A549 (cell line): ENCODE measurements around the gene PRDM10. TPM values are rescaled to one million over a fixed set of nuclear protein-coding genes. Genes with fewer than 3 reads are reported as not detected.
"Not testable (repeated sequence)": the region's sequence is repeated elsewhere in the genome, so short reads cannot be mapped to it uniquely, and the experiment has no call there.

Experiments used
- ATAC-seq, 2 experiments: fragments of 200-7000 bp in 1 of 2; fragments of >200 bp in 1 of 2; cut with Nextera tagmentation in 1 of 2; cut with Tn5 transposase in 1 of 2; 3 replicates each; pipeline versions ENCODE4 v1.8.0 to v1.9.1; 2018 to 2020; ENCODE audit warnings: mild to moderate bottlenecking in 1 of 2, moderate library complexity in 1 of 2
- CTCF ChIA-PET: fragments of 300-600 bp; sonication (Branson Sonifier 250); formaldehyde crosslinking; extraction: SDS; loops from one replicate; lab custom pipeline; 2021; ENCODE audit warnings: antibody characterized with exemption, inconsistent platforms; lab: Yijun Ruan, JAX
- POLR2A ChIA-PET: fragments of 350-600 bp; formaldehyde crosslinking; extraction: SDS; loops from one replicate; lab custom pipeline; 2021; ENCODE audit warnings: antibody characterized with exemption, inconsistent platforms; lab: Yijun Ruan, JAX
- DNase-seq, 2 experiments: peaks; one replicate each; pipeline versions ENCODE4 v3.0.0 to v3.0.0-alpha.2; 2011 to 2016; ENCODE audit warnings: low read depth in 1 of 2, low spot score in 1 of 2
- FAIRE-seq: peaks from 2 replicates; lab custom pipeline; 2011; peaks lifted over from hg19 to GRCh38; lab: Jason Lieb, UNC
- H3K27ac ChIP-seq, 2 experiments: fragments of >200 bp; sonication (Bioruptor Twin); formaldehyde crosslinking; 3 replicates each; pipeline ENCODE4 v1.5.1; 2016 to 2017
- H3K4me1 ChIP-seq: fragments of >200 bp; sonication (Bioruptor Twin); formaldehyde crosslinking; 3 replicates; pipeline ENCODE4 v1.6.1; 2016
- H3K4me2 ChIP-seq: fragments of >200 bp; sonication (Bioruptor Twin); formaldehyde crosslinking; 3 replicates; pipeline ENCODE4 v1.6.1; 2016
- H3K4me3 ChIP-seq: fragments of >200 bp; sonication (Bioruptor Twin); formaldehyde crosslinking; 3 replicates; pipeline ENCODE4 v1.5.1; 2016
- H3K9me3 ChIP-seq: fragments of >200 bp; sonication (Bioruptor Twin); formaldehyde crosslinking; 3 replicates; pipeline ENCODE4 v1.6.1; 2016
- CEBPB ChIP-seq, 2 experiments: fragments of >200 bp in 1 of 2; sonication (Bioruptor Twin) in 1 of 2; formaldehyde crosslinking in 1 of 2; IDR thresholded peaks; 2 replicates each; pipeline ENCODE4 v1.6.1; 2012 to 2016
- CHD2 ChIP-seq: fragments of 150-350 bp; IDR thresholded peaks from 2 replicates; pipeline ENCODE4 v1.6.1; 2014; ENCODE audit warnings: low read length; ENCODE audit not compliant: partially characterized antibody
- E2F6 ChIP-seq: IDR thresholded peaks from 2 replicates; pipeline ENCODE4 v1.6.1; 2012; ENCODE audit warnings: low read depth, borderline replicate concordance
- HES2 ChIP-seq: fragments of >200 bp; sonication (Bioruptor Twin); formaldehyde crosslinking; IDR thresholded peaks from 2 replicates; pipeline ENCODE4 v1.6.1; 2016
- HOXB13 ChIP-seq: fragments of 250-450 bp; sonication (Bioruptor Pico); IDR thresholded peaks from 2 replicates; pipeline ENCODE4 v1.5.0; 2020; ENCODE audit warnings: low read depth, mild to moderate bottlenecking, moderate library complexity
- KDM1A ChIP-seq: fragments of 200-600 bp; sonication (generic); IDR thresholded peaks from 2 replicates; pipeline ENCODE4 v1.6.1; 2016; ENCODE audit warnings: low read depth, mild to moderate bottlenecking
- MAZ ChIP-seq: fragments of 150-350 bp; IDR thresholded peaks from 2 replicates; pipeline ENCODE4 v1.6.1; 2014; ENCODE audit warnings: antibody characterized with exemption, low read depth, low read length, borderline replicate concordance
- NFE2L2 ChIP-seq: fragments of 150-350 bp; conservative IDR thresholded peaks from 2 replicates; pipeline ENCODE4 v1.6.1; 2014; ENCODE audit warnings: low read length
- NPAS2 ChIP-seq: fragments of 250-450 bp; sonication (Bioruptor Pico); IDR thresholded peaks from 2 replicates; pipeline ENCODE4 v1.8.0; 2022; ENCODE audit warnings: mild to moderate bottlenecking, moderate library complexity, borderline replicate concordance
- PBX3 ChIP-seq: IDR thresholded peaks from 2 replicates; pipeline ENCODE4 v1.6.1; 2012
- POLR2AphosphoS2 ChIP-seq: conservative IDR thresholded peaks from 2 replicates; pipeline ENCODE4 v1.6.1; 2012; ENCODE audit warnings: low read length, improper control_type of control experiment, inconsistent platforms
- RAD21 ChIP-seq, 2 experiments: fragments of >200 bp in 1 of 2; sonication (Bioruptor Twin) in 1 of 2; formaldehyde crosslinking in 1 of 2; IDR thresholded peaks in 1 of 2; conservative IDR thresholded peaks in 1 of 2; 2 replicates in 1 of 2; 3 replicates in 1 of 2; pipeline ENCODE4 v1.6.1; 2012 to 2018; ENCODE audit warnings: inconsistent platforms in 1 of 2
- RCOR1 ChIP-seq: fragments of 150-350 bp; IDR thresholded peaks from 2 replicates; pipeline ENCODE4 v1.6.1; 2014; ENCODE audit warnings: antibody characterized with exemption, low read length, low read depth
- RFX5 ChIP-seq: fragments of 450-650 bp; IDR thresholded peaks from 2 replicates; pipeline ENCODE4 v1.7.1; 2014; ENCODE audit warnings: antibody characterized with exemption, mild to moderate bottlenecking, moderate library complexity
- SMC3 ChIP-seq: fragments of >200 bp; sonication (Bioruptor Twin); formaldehyde crosslinking; IDR thresholded peaks from 3 replicates; pipeline ENCODE4 v1.6.1; 2018; ENCODE audit warnings: inconsistent platforms
- TP53 ChIP-seq: fragments of 250-450 bp; sonication (Bioruptor Pico); IDR thresholded peaks from 2 replicates; pipeline ENCODE4 v1.5.0; 2021; ENCODE audit warnings: mild to moderate bottlenecking, moderate library complexity
- ZFP36 ChIP-seq: fragments of 450-650 bp; IDR thresholded peaks from 2 replicates; pipeline ENCODE4 v1.6.1; 2014; ENCODE audit warnings: borderline replicate concordance; ENCODE audit not compliant: partially characterized antibody
- WGBS: methylation state at CpG from one replicate; pipeline ENCODE4 v1.1.6; 2017; ENCODE audit errors: missing lambda C conversion rate; 5-methylcytosine and 5-hydroxymethylcytosine counted together
- polyA plus RNA-seq, 4 experiments: library from polyadenylated mRNA; depleted of rRNA in 3 of 4; stranded (reverse); fragments of >200 nt; fragmentation: RNase III in 1 of 4; extraction: RNeasy Plus Mini Kit Qiagen cat#74134 plus additional on column Dnase treatment in 1 of 4; gene quantifications; 2 replicates in 3 of 4; 3 replicates in 1 of 4; pipeline ENCODE4 v1.2.3, GENCODE V29; 2011 to 2017
- TF ChIP-seq, protein P1 (sequence below): fragments of >200 bp; sonication (Bioruptor Twin); formaldehyde crosslinking; IDR thresholded peaks from 3 replicates; pipeline ENCODE4 v1.6.1; 2016
- TF ChIP-seq, protein P2 (sequence below): fragments of 200-600 bp; sonication (generic); IDR thresholded peaks from 2 replicates; pipeline ENCODE4 v1.6.1; 2016; ENCODE audit warnings: antibody characterized with exemption, mild to moderate bottlenecking, moderate library complexity
- TF ChIP-seq, protein P3 (sequence below): fragments of 450-650 bp; IDR thresholded peaks from 2 replicates; pipeline ENCODE4 v1.6.1; 2014; ENCODE audit warnings: antibody characterized with exemption
- TF ChIP-seq, protein P4 (sequence below): fragments of >200 bp; sonication (Bioruptor Twin); formaldehyde crosslinking; IDR thresholded peaks from 3 replicates; pipeline ENCODE4 v1.5.1; 2016

PRDM10 gene
- polyA plus RNA-seq, 2 of the 4 experiments (the other 2 are of a cell fraction): 3.1 to 4.0 TPM

DNA sequence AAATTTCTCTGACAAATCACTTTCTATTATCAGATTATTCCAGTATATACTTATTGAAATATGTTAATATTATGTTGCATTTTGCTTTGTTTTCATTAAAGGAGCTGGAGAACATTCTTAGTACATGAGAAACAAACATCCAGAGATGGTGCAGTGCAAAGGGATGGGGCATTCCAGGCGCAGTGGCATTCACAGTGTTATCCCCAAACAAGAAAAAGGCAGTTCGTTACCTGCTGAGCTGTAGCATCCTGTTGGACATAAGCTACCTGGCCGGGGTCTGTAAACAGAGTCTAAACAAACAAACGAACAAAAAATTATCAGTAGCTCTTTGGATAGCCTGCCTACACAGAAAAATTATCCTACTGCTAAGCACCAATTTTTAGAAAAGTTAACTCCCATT lies 47.4 kb downstream of the PRDM10 start:
- Histone ChIP-seq H3K9me3 (no peaks in the 10 kb centered on the region), H3K4me1 (peaks cover 7% of the 10 kb centered on the region), H3K4me3 (no peak overlapping the region), H3K27ac (no peak overlapping the region), H3K4me2 (no peak overlapping the region)
- POLR2A ChIA-PET: interaction anchor here (1.6 kb wide), 1 partner anchor 47 kb away, joined by 3 read pairs; the partner anchor contains the start of gene PRDM10
- TF ChIP-seq HOXB13 (CRISPR knock-in tag): no peak
- TF ChIP-seq KDM1A: no peak
- no peak for TF ChIP-seq HES2
- no peak for TF ChIP-seq CEBPB (IDR thresholded peaks at IDR 0.05)
- no peak for TF ChIP-seq SMC3
- TF ChIP-seq RCOR1: no peak
- TF ChIP-seq NFE2L2: no peak
- TF ChIP-seq NPAS2 (CRISPR knock-in tag): no peak
- TF ChIP-seq, protein P1, sequence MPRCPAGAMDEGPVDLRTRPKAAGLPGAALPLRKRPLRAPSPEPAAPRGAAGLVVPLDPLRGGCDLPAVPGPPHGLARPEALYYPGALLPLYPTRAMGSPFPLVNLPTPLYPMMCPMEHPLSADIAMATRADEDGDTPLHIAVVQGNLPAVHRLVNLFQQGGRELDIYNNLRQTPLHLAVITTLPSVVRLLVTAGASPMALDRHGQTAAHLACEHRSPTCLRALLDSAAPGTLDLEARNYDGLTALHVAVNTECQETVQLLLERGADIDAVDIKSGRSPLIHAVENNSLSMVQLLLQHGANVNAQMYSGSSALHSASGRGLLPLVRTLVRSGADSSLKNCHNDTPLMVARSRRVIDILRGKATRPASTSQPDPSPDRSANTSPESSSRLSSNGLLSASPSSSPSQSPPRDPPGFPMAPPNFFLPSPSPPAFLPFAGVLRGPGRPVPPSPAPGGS: no peak
- TF ChIP-seq, protein P2, sequence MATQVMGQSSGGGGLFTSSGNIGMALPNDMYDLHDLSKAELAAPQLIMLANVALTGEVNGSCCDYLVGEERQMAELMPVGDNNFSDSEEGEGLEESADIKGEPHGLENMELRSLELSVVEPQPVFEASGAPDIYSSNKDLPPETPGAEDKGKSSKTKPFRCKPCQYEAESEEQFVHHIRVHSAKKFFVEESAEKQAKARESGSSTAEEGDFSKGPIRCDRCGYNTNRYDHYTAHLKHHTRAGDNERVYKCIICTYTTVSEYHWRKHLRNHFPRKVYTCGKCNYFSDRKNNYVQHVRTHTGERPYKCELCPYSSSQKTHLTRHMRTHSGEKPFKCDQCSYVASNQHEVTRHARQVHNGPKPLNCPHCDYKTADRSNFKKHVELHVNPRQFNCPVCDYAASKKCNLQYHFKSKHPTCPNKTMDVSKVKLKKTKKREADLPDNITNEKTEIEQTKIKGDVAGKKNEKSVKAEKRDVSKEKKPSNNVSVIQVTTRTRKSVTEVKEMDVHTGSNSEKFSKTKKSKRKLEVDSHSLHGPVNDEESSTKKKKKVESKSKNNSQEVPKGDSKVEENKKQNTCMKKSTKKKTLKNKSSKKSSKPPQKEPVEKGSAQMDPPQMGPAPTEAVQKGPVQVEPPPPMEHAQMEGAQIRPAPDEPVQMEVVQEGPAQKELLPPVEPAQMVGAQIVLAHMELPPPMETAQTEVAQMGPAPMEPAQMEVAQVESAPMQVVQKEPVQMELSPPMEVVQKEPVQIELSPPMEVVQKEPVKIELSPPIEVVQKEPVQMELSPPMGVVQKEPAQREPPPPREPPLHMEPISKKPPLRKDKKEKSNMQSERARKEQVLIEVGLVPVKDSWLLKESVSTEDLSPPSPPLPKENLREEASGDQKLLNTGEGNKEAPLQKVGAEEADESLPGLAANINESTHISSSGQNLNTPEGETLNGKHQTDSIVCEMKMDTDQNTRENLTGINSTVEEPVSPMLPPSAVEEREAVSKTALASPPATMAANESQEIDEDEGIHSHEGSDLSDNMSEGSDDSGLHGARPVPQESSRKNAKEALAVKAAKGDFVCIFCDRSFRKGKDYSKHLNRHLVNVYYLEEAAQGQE: no peak
- TF ChIP-seq MAZ: no peak
- TF ChIP-seq, protein P3, sequence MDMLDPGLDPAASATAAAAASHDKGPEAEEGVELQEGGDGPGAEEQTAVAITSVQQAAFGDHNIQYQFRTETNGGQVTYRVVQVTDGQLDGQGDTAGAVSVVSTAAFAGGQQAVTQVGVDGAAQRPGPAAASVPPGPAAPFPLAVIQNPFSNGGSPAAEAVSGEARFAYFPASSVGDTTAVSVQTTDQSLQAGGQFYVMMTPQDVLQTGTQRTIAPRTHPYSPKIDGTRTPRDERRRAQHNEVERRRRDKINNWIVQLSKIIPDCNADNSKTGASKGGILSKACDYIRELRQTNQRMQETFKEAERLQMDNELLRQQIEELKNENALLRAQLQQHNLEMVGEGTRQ: no peak
- TF ChIP-seq RAD21 (conservative IDR thresholded peaks at IDR 0.05 in 1 of 2, IDR thresholded peaks at IDR 0.05 in 1 of 2): no peak
- FAIRE-seq: no peak
- WGBS: 81% methylated on average over 4 of the region's 4 CpGs
- no peak for ATAC-seq
- DNase-seq: no peak
- CTCF ChIA-PET: interaction anchor here (0.5 to 1.5 kb wide), 4 partner anchors 12 to 177 kb away, joined by 3 to 5 read pairs (median 4); no protein-coding TSS in a partner anchor

GRCh38 chr11:129954703-129955102 lies 47.9 kb downstream of the PRDM10 start:
- CTCF ChIA-PET: interaction anchor here (1.4 to 1.5 kb wide), 2 partner anchors 11 to 178 kb away, joined by 4 to 5 read pairs; no protein-coding TSS in a partner anchor
- POLR2A ChIA-PET: not testable (repeated sequence)
- 25% methylated on average over 1 of the region's 1 CpG for WGBS

DNA sequence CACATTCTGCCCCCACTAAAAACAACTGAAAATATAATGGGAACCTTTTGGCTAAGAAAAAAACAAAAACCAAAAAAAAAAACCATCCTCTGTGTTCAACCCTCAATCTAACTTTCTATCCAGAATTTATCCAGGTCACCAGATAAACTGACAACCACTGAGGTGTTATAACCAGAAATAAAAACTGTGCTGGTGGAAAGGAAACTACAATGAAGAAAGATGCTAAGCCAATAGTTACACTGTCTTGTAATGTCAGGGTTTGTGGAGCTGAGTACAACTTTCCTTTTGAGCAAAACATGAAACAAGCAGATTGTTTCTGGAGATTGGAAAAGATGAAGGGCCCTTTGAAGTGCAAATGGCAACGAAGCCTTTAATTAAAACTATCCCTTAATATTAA lies 50.8 kb downstream of the PRDM10 start:
- Histone ChIP-seq H3K4me3 (no peak overlapping the region), H3K9me3 (no peaks in the 10 kb centered on the region), H3K27ac (no peak overlapping the region), H3K4me2 (no peak overlapping the region), H3K4me1 (no peaks in the 10 kb centered on the region)
- FAIRE-seq (no peak), ATAC-seq (no peak), DNase-seq (no peak)
- WGBS: 67% methylated on average over 1 of the region's 1 CpG
- ChIA-PET CTCF (no interaction called here), POLR2A (no interaction called here)
- no peak for TF ChIP-seq PBX3
- no peak for TF ChIP-seq ZFP36
- no peak for TF ChIP-seq RFX5
- no peak for TF ChIP-seq E2F6
- no peak for TF ChIP-seq HES2
- TF ChIP-seq, protein P4, sequence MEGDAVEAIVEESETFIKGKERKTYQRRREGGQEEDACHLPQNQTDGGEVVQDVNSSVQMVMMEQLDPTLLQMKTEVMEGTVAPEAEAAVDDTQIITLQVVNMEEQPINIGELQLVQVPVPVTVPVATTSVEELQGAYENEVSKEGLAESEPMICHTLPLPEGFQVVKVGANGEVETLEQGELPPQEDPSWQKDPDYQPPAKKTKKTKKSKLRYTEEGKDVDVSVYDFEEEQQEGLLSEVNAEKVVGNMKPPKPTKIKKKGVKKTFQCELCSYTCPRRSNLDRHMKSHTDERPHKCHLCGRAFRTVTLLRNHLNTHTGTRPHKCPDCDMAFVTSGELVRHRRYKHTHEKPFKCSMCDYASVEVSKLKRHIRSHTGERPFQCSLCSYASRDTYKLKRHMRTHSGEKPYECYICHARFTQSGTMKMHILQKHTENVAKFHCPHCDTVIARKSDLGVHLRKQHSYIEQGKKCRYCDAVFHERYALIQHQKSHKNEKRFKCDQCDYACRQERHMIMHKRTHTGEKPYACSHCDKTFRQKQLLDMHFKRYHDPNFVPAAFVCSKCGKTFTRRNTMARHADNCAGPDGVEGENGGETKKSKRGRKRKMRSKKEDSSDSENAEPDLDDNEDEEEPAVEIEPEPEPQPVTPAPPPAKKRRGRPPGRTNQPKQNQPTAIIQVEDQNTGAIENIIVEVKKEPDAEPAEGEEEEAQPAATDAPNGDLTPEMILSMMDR: no peak
- no peak for TF ChIP-seq POLR2AphosphoS2
- TF ChIP-seq CHD2: no peak
- TF ChIP-seq TP53: no peak

More at GRCh38 chr11:129954703-129955102, 47.9 kb downstream of the PRDM10 start:
- H3K4me2 ChIP-seq, DNase-seq, FAIRE-seq, H3K4me3 ChIP-seq, ATAC-seq, H3K4me1 ChIP-seq, H3K9me3 ChIP-seq, H3K27ac ChIP-seq: not testable (repeated sequence)
